GM19099 (cell line): ENCODE measurements around the gene PHF8.

Experiments
- POLR2A ChIP-seq: IDR thresholded peaks from 3 replicates; pipeline ENCODE4 v1.6.1; 2011; ENCODE audit warnings: low read depth; ENCODE audit not compliant: insufficient read length; ENCODE audit errors: extremely low read depth

The PHF8 gene

GRCh38 chrX:54044126-54044876, at the start of gene PHF8:
Gene PHF8 (minus strand): TSS chrX:54044473. CDS start chrX:54042728, 1,745 bp downstream.
- peak; percentile 42 for TF ChIP-seq POLR2A

GRCh38 chrX:54093571-54093970, 49.3 kb upstream of the PHF8 start:
- no peak for TF ChIP-seq POLR2A

GRCh38 chrX:54093159-54093558, 48.9 kb upstream of the PHF8 start:
- TF ChIP-seq POLR2A: no peak

GRCh38 chrX:54090880-54091279, 46.6 kb upstream of the PHF8 start:
- no peak for TF ChIP-seq POLR2A

- TF ChIP-seq POLR2A: no peak
Observed at GRCh38 chrX:54089191-54089590, 44.9 kb upstream of the PHF8 start.

- no peak for TF ChIP-seq POLR2A
Observed at GRCh38 chrX:54087661-54088060, 43.4 kb upstream of the PHF8 start.

- no peak for TF ChIP-seq POLR2A
Observed at GRCh38 chrX:54085666-54086065, 41.4 kb upstream of the PHF8 start.

GRCh38 chrX:54076903-54077302, 32.6 kb upstream of the PHF8 start:
- TF ChIP-seq POLR2A: no peak

- TF ChIP-seq POLR2A: no peak
Observed at GRCh38 chrX:54074826-54075225, 30.6 kb upstream of the PHF8 start.

- no peak for TF ChIP-seq POLR2A
Observed at GRCh38 chrX:54067766-54068165, 23.5 kb upstream of the PHF8 start.

- no peak for TF ChIP-seq POLR2A
Observed at GRCh38 chrX:54066841-54067240, 22.6 kb upstream of the PHF8 start.

- TF ChIP-seq POLR2A: no peak
Observed at GRCh38 chrX:54064564-54064963, 20.3 kb upstream of the PHF8 start.

GRCh38 chrX:54063361-54063760, 19.1 kb upstream of the PHF8 start:
- no peak for TF ChIP-seq POLR2A

- no peak for TF ChIP-seq POLR2A
Observed at GRCh38 chrX:54049801-54050200, 5.5 kb upstream of the PHF8 start.

GRCh38 chrX:54048412-54048811, 4.1 kb upstream of the PHF8 start:
- no peak for TF ChIP-seq POLR2A

- no peak for TF ChIP-seq POLR2A
Observed at GRCh38 chrX:54045563-54046228, 1.4 kb upstream of the PHF8 start.
